ENCODE data around the gene KPNA3.
"Not testable (repeated sequence)": the region's sequence is repeated elsewhere in the genome, so short reads cannot be mapped to it uniquely, and the experiment has no call there.

- TF ChIP-seq CTCF (conservative IDR thresholded peaks at IDR 0.05; ENCODE audit: low read depth in 2 of 2); REST (IDR thresholded peaks at IDR 0.05; ENCODE audit: unreplicated experiment); EZH2 (IDR thresholded peaks at IDR 0.05; ENCODE audit: low read depth, unreplicated experiment); ZNF114 (CRISPR knock-in tag; IDR thresholded peaks at IDR 0.05); POLR2AphosphoS5 (IDR thresholded peaks at IDR 0.05; ENCODE audit: low read depth); EZH2phosphoT487 (IDR thresholded peaks at IDR 0.05; ENCODE audit: unreplicated experiment): not testable (repeated sequence)
These were observed 23.6 kb upstream of the KPNA3 start for GRCh38 chr13:49816047-49816446.

Data from GM23338 (cell line).